Fibroblast of mammary gland (primary cell): ENCODE measurements around the gene PROB1.

Experiments used
- DNase-seq: peaks from one replicate; pipeline ENCODE4 v3.0.0-alpha.2; 2010; ENCODE audit warnings: low read depth
- H3K4me3 ChIP-seq: 2 replicates; pipeline ENCODE4 v1.5.1; 2011; ENCODE audit warnings: low read depth, mild to moderate bottlenecking, low read length, moderate library complexity; ENCODE audit not compliant: control insufficient read depth
- CTCF ChIP-seq: conservative IDR thresholded peaks from 2 replicates; pipeline ENCODE4 v1.5.1; 2011; ENCODE audit warnings: low read depth, low read length, inconsistent platforms; ENCODE audit not compliant: control insufficient read depth, insufficient read depth

The PROB1 gene

GRCh38 chr5:139392324-139392677, 2.6 kb downstream of the PROB1 start:
- no peak overlapping the region for H3K4me3 ChIP-seq
- no peak for DNase-seq
- TF ChIP-seq CTCF = no peak

GRCh38 chr5:139391570-139392323, 3.2 kb downstream of the PROB1 start:
- H3K4me3 ChIP-seq = peak overlapping the region; percentile 1
- no peak for TF ChIP-seq CTCF
- DNase-seq = peak; percentile 46

GRCh38 chr5:139390639-139391569, 4.0 kb downstream of the PROB1 start:
- no peak for TF ChIP-seq CTCF
- H3K4me3 ChIP-seq = no peak overlapping the region
- no peak for DNase-seq

GRCh38 chr5:139389701-139390638, 4.9 kb downstream of the PROB1 start, which contains the start of gene MZB1:
TSS of gene MZB1 (minus strand) at chr5:139389913. CDS start at chr5:139389856, 57 bp downstream.
- no peak for DNase-seq
- TF ChIP-seq CTCF = no peak
- no peak within 1 kb of the TSS for H3K4me3 ChIP-seq

- TF ChIP-seq CTCF = no peak
- H3K4me3 ChIP-seq = no peak overlapping the region
- no peak for DNase-seq
Measured at GRCh38 chr5:139388198-139388821, 6.6 kb downstream of the PROB1 start.
